K562 (cell line): ENCODE measurements around the gene AK4. TPM values are rescaled to one million over a fixed set of nuclear protein-coding genes. Genes with fewer than 3 reads are reported as not detected.

ENCODE experiments used
- ATAC-seq: fragments of 200-7000 bp; cut with Tn5 transposase; 3 replicates; pipeline ENCODE4 v1.9.1; 2020; ENCODE audit warnings: moderate library complexity
- BruUV-seq: library from RNA; stranded (reverse); fragments of 400-500 nt; replicated peaks from 2 replicates; lab custom pipeline; 2021; lab: Mats Ljungman, UMichigan
- CTCF ChIA-PET: fragments of 300-600 bp; formaldehyde crosslinking; extraction: SDS; loops from one replicate; lab custom pipeline; 2021; ENCODE audit warnings: low intra/inter-chr PET ratio; lab: Yijun Ruan, JAX
- POLR2A ChIA-PET: fragments of 300-600, 350-650 bp; sonication (Branson Sonifier 250); formaldehyde crosslinking; extraction: SDS; loops from one replicate; lab custom pipeline; 2021; ENCODE audit warnings: antibody characterized with exemption, inconsistent platforms; lab: Yijun Ruan, JAX
- DNase-seq, 4 experiments: peaks; one replicate each; pipeline versions ENCODE4 v3.0.0 to v3.0.0-alpha.2; 2011 to 2018; ENCODE audit warnings: low spot score in 3 of 4, mixed read lengths in 3 of 4; ENCODE audit errors: extremely low read depth in 1 of 4
- FAIRE-seq: peaks from 2 replicates; lab custom pipeline; 2011; peaks lifted over from hg19 to GRCh38; lab: Jason Lieb, UNC
- H2AFZ ChIP-seq: 2 replicates; pipeline ENCODE4 v1.6.0; 2011; ENCODE audit warnings: low read depth, low read length, control low read depth, inconsistent platforms
- H3K27ac ChIP-seq: fragments of 200-600 bp; 3 replicates; pipeline ENCODE4 v1.8.0; 2011; ENCODE audit warnings: low read depth, mild to moderate bottlenecking, control low read depth, inconsistent platforms, low read length, moderate library complexity, mixed read lengths; ENCODE audit errors: extremely low read depth
- H3K27me3 ChIP-seq, 2 experiments: fragments of 300-600 bp in 1 of 2; 2 replicates in 1 of 2; 3 replicates in 1 of 2; pipeline versions ENCODE4 v1.6.0 to v1.8.0; 2011; ENCODE audit warnings: inconsistent platforms in 2 of 2, low read length in 2 of 2, mild to moderate bottlenecking in 1 of 2, mixed read lengths in 1 of 2, moderate library complexity in 1 of 2; ENCODE audit not compliant: control insufficient read depth in 2 of 2, insufficient read depth in 2 of 2
- H3K36me3 ChIP-seq: fragments of 300-600 bp; 3 replicates; pipeline ENCODE4 v1.8.0; 2011; ENCODE audit warnings: mild to moderate bottlenecking, low read length, inconsistent platforms; ENCODE audit not compliant: control insufficient read depth, insufficient read depth
- H3K4me1 ChIP-seq, 2 experiments: fragments of 200-600 bp in 1 of 2; replicated peaks in 1 of 2; 2 replicates in 1 of 2; 3 replicates in 1 of 2; pipeline versions ENCODE4 v1.5.1 to v1.8.0; 2011; ENCODE audit warnings: inconsistent platforms in 2 of 2, low read length in 2 of 2, mild to moderate bottlenecking in 1 of 2, mixed read lengths in 1 of 2, moderate library complexity in 1 of 2; ENCODE audit not compliant: control insufficient read depth in 2 of 2, insufficient read depth in 2 of 2
- H3K4me2 ChIP-seq: 2 replicates; pipeline ENCODE4 v1.6.1; 2011; ENCODE audit warnings: low read length, control low read depth, inconsistent platforms, mixed read lengths; ENCODE audit not compliant: insufficient read depth
- H3K4me3 ChIP-seq: fragments of 200-600 bp; sonication (generic), shearing (Covaris generic); 2 replicates; pipeline ENCODE4 v1.5.1; 2016; ENCODE audit warnings: control low read depth, inconsistent platforms
- H3K79me2 ChIP-seq: fragments of 200-600 bp; 3 replicates; pipeline ENCODE4 v1.8.0; 2011; ENCODE audit warnings: low read length, inconsistent platforms; ENCODE audit not compliant: control insufficient read depth, insufficient read depth
- H3K9ac ChIP-seq, 2 experiments: 2 replicates each; pipeline versions ENCODE4 v1.6.0 to v1.6.1; 2011; ENCODE audit warnings: low read depth in 2 of 2, low read length in 2 of 2, control low read depth in 1 of 2, inconsistent platforms in 1 of 2, mild to moderate bottlenecking in 1 of 2, mixed read lengths in 1 of 2; ENCODE audit not compliant: insufficient read depth in 1 of 2
- H3K9me1 ChIP-seq: one replicate; pipeline ENCODE4 v1.6.0; 2011; ENCODE audit warnings: inconsistent platforms, mild to moderate bottlenecking, low read length, moderate library complexity; ENCODE audit not compliant: control insufficient read depth, insufficient read depth
- H3K9me3 ChIP-seq: replicated peaks from 2 replicates; pipeline ENCODE4 v1.5.1; 2011; ENCODE audit warnings: low read depth, low read length, inconsistent platforms; ENCODE audit not compliant: control insufficient read depth, insufficient read depth
- H4K20me1 ChIP-seq: replicated peaks from 2 replicates; pipeline ENCODE4 v1.6.1; 2011; ENCODE audit warnings: low read length, inconsistent platforms, mixed read lengths; ENCODE audit not compliant: control insufficient read depth, insufficient read depth
- ARID3A ChIP-seq: IDR thresholded peaks from 2 replicates; pipeline ENCODE4 v1.6.1; 2012; ENCODE audit warnings: low read depth, low read length, improper control_type of control experiment, borderline replicate concordance
- BHLHE40 ChIP-seq: IDR thresholded peaks from 2 replicates; pipeline ENCODE4 v1.6.1; 2011; ENCODE audit warnings: low read length, improper control_type of control experiment
- BRD9 ChIP-seq: fragments of 450-650 bp; IDR thresholded peaks from 2 replicates; pipeline ENCODE4 v1.6.1; 2018; ENCODE audit warnings: low read depth; ENCODE audit not compliant: partially characterized antibody
- BRF2 ChIP-seq: IDR thresholded peaks from 3 replicates; pipeline ENCODE4 v1.6.1; 2011; ENCODE audit warnings: borderline replicate concordance, mild to moderate bottlenecking; ENCODE audit not compliant: insufficient read length, insufficient read depth
- DDX20 ChIP-seq: fragments of 450-650 bp; IDR thresholded peaks from 2 replicates; pipeline ENCODE4 v1.6.1; 2016; ENCODE audit warnings: missing genetic modification characterization, low read depth, mild to moderate bottlenecking, missing compliant biosample characterization, moderate library complexity
- EP400 ChIP-seq: fragments of 450-650 bp; IDR thresholded peaks from 2 replicates; pipeline ENCODE4 v1.6.1; 2017; ENCODE audit warnings: antibody characterized with exemption, mild to moderate bottlenecking, moderate library complexity
- FOXP4 ChIP-seq: sonication (generic); formaldehyde crosslinking; IDR thresholded peaks from 2 replicates; pipeline ENCODE4 v1.8.0; 2022; ENCODE audit warnings: mild to moderate bottlenecking, missing genetic modification reagents, borderline replicate concordance
- GATAD2B ChIP-seq: fragments of 450-650 bp; IDR thresholded peaks from 2 replicates; pipeline ENCODE4 v1.6.1; 2017; ENCODE audit warnings: mild to moderate bottlenecking, borderline replicate concordance
- KAT7 ChIP-seq: sonication (generic); formaldehyde crosslinking; IDR thresholded peaks from 2 replicates; pipeline ENCODE4 v1.8.0; 2022; ENCODE audit warnings: missing genetic modification reagents, mild to moderate bottlenecking, borderline replicate concordance
- KDM5B ChIP-seq: fragments of 200-600 bp; sonication (generic); IDR thresholded peaks from 2 replicates; pipeline ENCODE4 v1.6.1; 2012; ENCODE audit warnings: low read depth, mild to moderate bottlenecking, moderate library complexity, low read length, control low read depth, inconsistent platforms; ENCODE audit not compliant: insufficient replicate concordance
- MEF2D ChIP-seq: conservative IDR thresholded peaks from 2 replicates; pipeline ENCODE4 v1.6.1; 2016; ENCODE audit warnings: low read depth, missing genetic modification characterization, missing compliant biosample characterization
- NFIC ChIP-seq: fragments of 450-650 bp; IDR thresholded peaks from 2 replicates; pipeline ENCODE4 v1.6.1; 2017; ENCODE audit warnings: mild to moderate bottlenecking, inconsistent platforms
- PHTF2 ChIP-seq: fragments of 250-450 bp; sonication (Bioruptor Pico); IDR thresholded peaks from 2 replicates; pipeline ENCODE4 v1.5.0; 2021; ENCODE audit warnings: mild to moderate bottlenecking
- PTRF ChIP-seq: fragments of 450-650 bp; IDR thresholded peaks from 2 replicates; pipeline ENCODE4 v1.6.1; 2016; ENCODE audit warnings: mild to moderate bottlenecking, missing genetic modification characterization, missing compliant biosample characterization
- ZNF431 ChIP-seq: sonication (generic); formaldehyde crosslinking; IDR thresholded peaks from 2 replicates; pipeline ENCODE4 v1.8.0; 2022; ENCODE audit warnings: mild to moderate bottlenecking, missing genetic modification reagents
- ZNF57 ChIP-seq: fragments of 450-650 bp; formaldehyde crosslinking; IDR thresholded peaks from 2 replicates; pipeline ENCODE4 v1.4.0; 2020; ENCODE audit warnings: mild to moderate bottlenecking, moderate library complexity
- ZNF584 ChIP-seq: fragments of 200-800 bp; sonication (Bioruptor generic); IDR thresholded peaks from 2 replicates; pipeline ENCODE4 v1.6.1; 2016; ENCODE audit warnings: low read depth, mild to moderate bottlenecking, missing genetic modification characterization, missing compliant biosample characterization
- WGBS: fragments of 100-300 bp; shearing (Covaris generic); methylation state at CpG from one replicate; pipeline ENCODE4 v1.1.6; 2016; ENCODE audit warnings: low coverage, mixed read lengths; ENCODE audit not compliant: insufficient coverage; ENCODE audit errors: missing lambda C conversion rate; 5-methylcytosine and 5-hydroxymethylcytosine counted together
- in situ Hi-C: fragments of 300-500 bp; cut with MboI; formaldehyde crosslinking; loops from 4 replicates; pipeline ENCODE4 v1.15.0; 2018; ENCODE audit warnings: inconsistent platforms, mixed read lengths
- intact Hi-C: fragments of 100-400 bp; cut with micrococcal nuclease; formaldehyde crosslinking; loops from 2 replicates; pipeline ENCODE4 v1.14.2; 2022
- polyA plus RNA-seq, 8 experiments: library from polyadenylated mRNA; depleted of rRNA in 4 of 8; stranded (reverse) in 5 of 8; unstranded in 3 of 8; fragments of >200 nt; fragmentation: Nextera tagmentation in 2 of 8; fragmentation: Illumina TruSeq in 1 of 8; extraction: Ambion mirVana in 2 of 8; extraction: Trizol in 1 of 8; gene quantifications; 2 replicates each; pipeline versions ENCODE4 v1.2.1 to v1.2.3, GENCODE V29; 2011 to 2014; ENCODE audit warnings: inconsistent platforms in 1 of 8, missing spikeins in 1 of 8
- total RNA-seq, 7 experiments: library from RNA; depleted of rRNA in 6 of 7; stranded (reverse); fragments of >200 nt in 6 of 7; fragmentation: Illumina TruSeq in 2 of 7; extraction: Trizol in 2 of 7; gene quantifications; 2 replicates each; pipeline versions ENCODE4 v1.2.1 to v1.2.3, GENCODE V29; 2011 to 2021; ENCODE audit warnings: low replicate concordance in 1 of 7

Gene AK4
- total and polyA plus RNA-seq, 9 of the 15 experiments (the other 6 are each of a cell fraction or from before 2014, with no cell fraction given), result 10.4 to 96.6 (median 21.5) TPM

GRCh38 chr1:65165269-65165993, 17.4 kb downstream of the AK4 start:
- H3K36me3 ChIP-seq, result no peaks in the 10 kb centered on the region; the same call in 2 of the 3 replicates
- no peak overlapping the region for H2AFZ ChIP-seq
- ATAC-seq (peak; percentile 70), FAIRE-seq (peak; percentile 64), DNase-seq (peak; percentile 34 to 68 (median 48))
- no peaks in the 10 kb centered on the region for H3K9me3 ChIP-seq
- H3K9me1 ChIP-seq, result no peaks in the 10 kb centered on the region
- no peak overlapping the region for H3K9ac ChIP-seq
- intact Hi-C loops (no loop called here), in situ Hi-C loops (no loop called here)
- ChIA-PET CTCF (no interaction called here), POLR2A (interaction anchor here (0.7 to 2.5 kb wide), 3 partner anchors 11 to 737 kb away, joined by 4 to 9 read pairs (median 4); no protein-coding TSS in a partner anchor)
- no peaks in the 10 kb centered on the region; the same call in 1 of the 2 replicates for H4K20me1 ChIP-seq
- H3K27ac ChIP-seq, result no peak overlapping the region
- H3K79me2 ChIP-seq, result peaks cover 76% of the 10 kb centered on the region
- H3K4me2 ChIP-seq, result peak overlapping the region; percentile 9
- no peaks in the 10 kb centered on the region for H3K27me3 ChIP-seq
- 20% methylated on average over 5 of the region's 5 CpGs for WGBS
- H3K4me1 ChIP-seq, result peaks cover 11 to 35% of the 10 kb centered on the region in 2 experiments
- H3K4me3 ChIP-seq, result no peak overlapping the region
- BruUV-seq, result no TSS peak
- TF ChIP-seq ZNF57, result peak; percentile 75; the same call in 1 of the 2 replicates
- TF ChIP-seq ZNF584 (CRISPR knock-in tag), result no peak
- no peak for TF ChIP-seq FOXP4 (CRISPR knock-in tag)
- peak; percentile 47; the same call in 1 of the 2 replicates for TF ChIP-seq BHLHE40
- no peak for TF ChIP-seq MEF2D
- TF ChIP-seq BRD9, result no peak
- TF ChIP-seq PTRF, result no peak
- TF ChIP-seq ZNF431 (CRISPR knock-in tag), result no peak
- TF ChIP-seq KDM5B, result no peak
- no peak for TF ChIP-seq GATAD2B
- no peak for TF ChIP-seq BRF2
- no peak for TF ChIP-seq DDX20 (tag)
- no peak for TF ChIP-seq PHTF2 (CRISPR knock-in tag)
- TF ChIP-seq ARID3A, result no peak
- TF ChIP-seq NFIC, result peak; percentile 94
- TF ChIP-seq EP400, result no peak
- TF ChIP-seq KAT7, result no peak
